Transverse colon (tissue), 4 donors: ENCODE data around the gene CDC16. TPM values are rescaled to one million over a fixed set of nuclear protein-coding genes. Genes with fewer than 3 reads are reported as not detected.

Experiments used
- DNase-seq: peaks from one replicate; pipeline ENCODE4 v3.0.0-alpha.2; 2019
- H3K27ac ChIP-seq, 4 donors: fragments of 200-600 bp; sonication (generic); 2 replicates each; pipeline ENCODE4 v1.5.1; 2016 to 2018; ENCODE audit warnings: inconsistent platforms in 4 of 4
- H3K27me3 ChIP-seq: fragments of 200-600 bp; sonication (generic); 2 replicates; pipeline ENCODE4 v1.5.1; 2017; ENCODE audit warnings: inconsistent platforms
- H3K36me3 ChIP-seq, 4 donors: fragments of 200-600 bp; sonication (generic); 2 replicates each; pipeline ENCODE4 v1.5.1; 2017 to 2019; ENCODE audit warnings: inconsistent platforms in 4 of 4
- H3K4me1 ChIP-seq, 4 donors: fragments of 200-600 bp; sonication (generic); 2 replicates each; pipeline ENCODE4 v1.5.1; 2017 to 2020; ENCODE audit warnings: inconsistent platforms in 4 of 4
- H3K4me3 ChIP-seq, 4 donors: fragments of 200-600 bp; sonication (generic); 1 replicate in 1 of 4; 2 replicates in 3 of 4; pipeline versions ENCODE4 v1.5.1 to v1.6.1; 2017 to 2019; ENCODE audit warnings: inconsistent platforms in 4 of 4
- H3K9me3 ChIP-seq, 2 donors: fragments of 200-600 bp; sonication (generic); 2 replicates each; pipeline ENCODE4 v1.5.1; 2017 to 2019; ENCODE audit warnings: inconsistent platforms in 2 of 2
- EP300 ChIP-seq: sonication (generic); formaldehyde crosslinking; IDR thresholded peaks from one replicate; pipeline ENCODE4 v1.6.1; 2017; ENCODE audit warnings: antibody characterized with exemption, low read depth
- POLR2A ChIP-seq: fragments of 450-650 bp; IDR thresholded peaks from one replicate; pipeline ENCODE4 v1.6.1; 2016; ENCODE audit warnings: antibody characterized with exemption, mild to moderate bottlenecking, moderate library complexity
- POLR2AphosphoS5 ChIP-seq, 3 donors: sonication (generic); formaldehyde crosslinking; IDR thresholded peaks; one replicate each; pipeline ENCODE4 v1.6.1; 2016; ENCODE audit warnings: antibody characterized with exemption in 3 of 3
- WGBS, 2 donors: methylation state at CpG; one replicate each; pipeline ENCODE4 v1.1.5; 2018; ENCODE audit warnings: low coverage in 1 of 2; 5-methylcytosine and 5-hydroxymethylcytosine counted together
- in situ Hi-C, 4 donors: fragments of 200-750 bp; cut with MboI; loops; one replicate each; pipeline versions ENCODE4 v1.15.0 to v1.15.1; 2017; ENCODE audit warnings: low sequenced_read_pairs in 3 of 4, low pct_ligation_motif_present in 1 of 4, low pct_unique_long_range_greater_than_20kb in 1 of 4
- intact Hi-C: fragments of 100-400 bp; cut with DNase I; formaldehyde crosslinking; loops from one replicate; pipeline ENCODE4 v1.15.1; 2023; ENCODE audit warnings: low total_unique reads
- small RNA-seq, 4 donors: library from RNA; depleted of rRNA; stranded (forward); fragments of <200 nt; gene quantifications; one replicate each; pipeline ENCODE3, GENCODE V24; 2016
- total RNA-seq, 4 donors: library from RNA; depleted of rRNA; stranded (reverse); fragments of >200 nt; gene quantifications; one replicate each; pipeline ENCODE4 v1.1.0, GENCODE V29; 2016
- TF ChIP-seq, protein P1 (sequence below), 5 experiments: fragments of 200-600 bp in 3 of 5; fragments of 450-650 bp in 2 of 5; sonication (generic) in 3 of 5; IDR thresholded peaks; 1 replicate in 2 of 5; 2 replicates in 3 of 5; pipeline ENCODE4 v1.5.1; 2016 to 2017; ENCODE audit warnings: antibody characterized with exemption in 5 of 5, inconsistent platforms in 3 of 5, mild to moderate bottlenecking in 2 of 5, moderate library complexity in 1 of 5

The CDC16 gene
- total RNA-seq, 4 donors from 2014 or later = 34.8 to 75.4 (median 56.1) TPM

DNA sequence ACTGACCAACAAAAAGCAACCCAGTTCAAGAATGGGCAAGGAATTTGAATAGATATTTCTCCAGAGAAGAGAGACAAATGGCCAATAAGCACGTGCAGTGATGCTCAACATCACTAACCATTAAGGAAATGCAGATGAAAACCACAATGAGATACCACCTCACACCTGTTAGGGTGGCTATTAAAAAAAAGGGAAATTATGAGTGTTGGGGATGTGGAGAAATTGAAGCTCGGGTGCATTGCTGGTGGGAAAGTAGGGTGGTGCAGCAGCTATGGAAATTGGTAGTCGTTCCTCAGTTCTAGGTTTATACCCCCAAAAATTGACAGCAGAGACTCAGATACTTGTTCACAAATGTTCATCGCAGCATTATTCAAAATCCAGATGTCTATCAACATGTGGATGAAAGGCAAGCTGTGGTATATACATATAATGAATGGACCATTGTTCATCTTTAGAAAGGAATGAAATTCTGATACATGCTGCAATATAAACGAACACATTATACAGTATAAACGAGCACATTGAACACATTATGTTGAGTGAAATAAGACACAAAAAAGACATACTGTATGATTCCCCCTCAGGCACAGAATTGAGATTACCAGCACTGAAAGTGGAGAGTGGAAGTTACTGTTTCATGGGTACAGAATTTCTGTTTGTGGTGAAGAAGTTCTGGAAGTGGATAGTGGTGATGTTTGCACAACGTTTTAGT lies 80.5 kb downstream of the CDC16 start:
- 9 to 12% methylated on average over 7 of the region's 7 CpGs for WGBS, 2 donors
- no peaks in the 10 kb centered on the region for H3K27me3 ChIP-seq
- H3K36me3 ChIP-seq = no peaks in the 10 kb centered on the region
- peak overlapping the region; percentile 95 to 99 (median 98) for H3K27ac ChIP-seq
- intact Hi-C loops = no loop called here
- no peaks in the 10 kb centered on the region for H3K9me3 ChIP-seq
- TF ChIP-seq POLR2A = no peak
- H3K4me1 ChIP-seq = peaks cover 9 to 60% (median 33%) of the 10 kb centered on the region in 4 donors
- H3K4me3 ChIP-seq = peak overlapping the region; percentile 85 to 92 (median 88)
- DNase-seq = no peak
- in situ Hi-C loops = no loop called here

DNA sequence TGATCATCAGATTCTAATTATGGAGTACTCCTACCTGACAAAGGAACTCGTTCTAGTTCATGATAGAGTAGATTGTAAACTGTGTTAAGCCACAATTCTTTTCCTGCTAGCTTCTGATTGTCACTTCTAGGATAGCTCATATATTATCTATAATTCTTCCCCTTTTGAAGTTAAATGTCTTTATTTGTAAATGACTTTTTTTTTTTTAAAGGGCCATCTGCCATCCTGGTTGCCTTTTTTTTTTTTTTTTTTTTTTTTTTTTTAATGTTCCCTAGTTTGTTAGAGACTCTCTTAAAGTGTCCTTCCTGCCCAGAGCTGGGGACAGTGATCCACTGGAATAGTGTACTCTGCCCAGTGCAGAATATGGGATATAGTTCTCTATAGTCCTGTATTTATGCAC lies 83.9 kb downstream of the CDC16 start:
- intact Hi-C loops (no loop called here), in situ Hi-C loops (no loop called here)
- peaks cover 9 to 54% (median 31%) of the 10 kb centered on the region in 4 donors for H3K4me1 ChIP-seq
- H3K27ac ChIP-seq = no peak overlapping the region
- TF ChIP-seq POLR2AphosphoS5 (IDR thresholded peaks at IDR 0.05) = no peak
- no peak for TF ChIP-seq EP300
- no peak for TF ChIP-seq POLR2A
- TF ChIP-seq, protein P1, sequence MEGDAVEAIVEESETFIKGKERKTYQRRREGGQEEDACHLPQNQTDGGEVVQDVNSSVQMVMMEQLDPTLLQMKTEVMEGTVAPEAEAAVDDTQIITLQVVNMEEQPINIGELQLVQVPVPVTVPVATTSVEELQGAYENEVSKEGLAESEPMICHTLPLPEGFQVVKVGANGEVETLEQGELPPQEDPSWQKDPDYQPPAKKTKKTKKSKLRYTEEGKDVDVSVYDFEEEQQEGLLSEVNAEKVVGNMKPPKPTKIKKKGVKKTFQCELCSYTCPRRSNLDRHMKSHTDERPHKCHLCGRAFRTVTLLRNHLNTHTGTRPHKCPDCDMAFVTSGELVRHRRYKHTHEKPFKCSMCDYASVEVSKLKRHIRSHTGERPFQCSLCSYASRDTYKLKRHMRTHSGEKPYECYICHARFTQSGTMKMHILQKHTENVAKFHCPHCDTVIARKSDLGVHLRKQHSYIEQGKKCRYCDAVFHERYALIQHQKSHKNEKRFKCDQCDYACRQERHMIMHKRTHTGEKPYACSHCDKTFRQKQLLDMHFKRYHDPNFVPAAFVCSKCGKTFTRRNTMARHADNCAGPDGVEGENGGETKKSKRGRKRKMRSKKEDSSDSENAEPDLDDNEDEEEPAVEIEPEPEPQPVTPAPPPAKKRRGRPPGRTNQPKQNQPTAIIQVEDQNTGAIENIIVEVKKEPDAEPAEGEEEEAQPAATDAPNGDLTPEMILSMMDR (IDR thresholded peaks at IDR 0.05) = no peak
- no peak for DNase-seq
- peaks cover 0 to 18% (median 5%) of the 10 kb centered on the region in 4 donors for H3K36me3 ChIP-seq
- no peak overlapping the region for H3K4me3 ChIP-seq
- no peaks in the 10 kb centered on the region for H3K27me3 ChIP-seq
- H3K9me3 ChIP-seq = no peaks in the 10 kb centered on the region
- 8 to 25% methylated on average over 1 of the region's 1 CpG for WGBS, 2 donors

DNA sequence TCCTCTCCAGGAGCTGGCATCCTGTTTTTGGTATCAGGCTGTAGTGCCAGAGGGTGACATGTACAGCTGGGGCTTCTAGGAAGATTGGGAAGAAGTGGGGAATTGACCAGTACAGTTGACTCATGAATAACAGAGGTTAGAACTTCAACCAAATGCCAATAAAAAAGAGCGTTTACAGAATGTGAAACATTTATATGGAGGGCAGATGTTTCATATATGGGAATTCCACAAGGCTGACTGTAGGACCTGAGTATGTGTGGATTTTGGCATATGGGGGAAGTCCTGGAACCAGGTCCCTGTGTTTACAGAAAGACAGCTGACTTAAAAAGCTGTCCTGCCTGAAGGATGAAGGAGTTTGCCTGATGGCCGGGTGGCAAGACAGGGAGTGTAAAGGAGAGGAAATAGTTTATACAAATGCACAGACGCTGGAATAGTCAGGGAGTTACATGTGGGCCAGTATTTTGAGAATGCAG lies 84.8 kb downstream of the CDC16 start:
- 39 to 58% methylated on average over 3 of the region's 3 CpGs for WGBS, 2 donors
- H3K9me3 ChIP-seq = no peaks in the 10 kb centered on the region
- H3K4me3 ChIP-seq = no peak overlapping the region
- peaks cover 9 to 51% (median 28%) of the 10 kb centered on the region in 4 donors for H3K4me1 ChIP-seq
- peaks cover 0 to 26% (median 10%) of the 10 kb centered on the region in 4 donors for H3K36me3 ChIP-seq
- no peak for TF ChIP-seq EP300
- in situ Hi-C loops (no loop called here), intact Hi-C loops (no loop called here)
- no peak overlapping the region for H3K27ac ChIP-seq
- H3K27me3 ChIP-seq = no peaks in the 10 kb centered on the region
- DNase-seq = no peak

DNA sequence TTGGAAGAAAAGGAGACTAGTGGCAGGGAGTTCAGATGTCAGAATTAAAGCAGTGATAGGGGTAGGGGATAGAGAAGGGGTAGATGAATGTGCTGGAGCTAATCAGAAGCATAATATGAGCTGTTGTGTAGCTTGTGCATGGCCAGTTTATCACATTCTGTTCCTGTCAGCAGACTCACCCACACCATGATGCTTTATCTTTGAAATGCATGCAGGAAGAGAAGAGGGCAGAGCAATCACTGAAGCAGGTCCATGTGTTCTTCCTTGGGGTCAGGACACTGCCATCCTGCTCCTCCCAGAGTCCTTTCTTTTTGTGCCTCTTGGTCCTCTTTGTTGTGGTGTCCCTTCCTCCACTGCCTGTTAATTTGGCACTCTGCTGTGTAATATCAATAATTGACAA lies 85.4 kb downstream of the CDC16 start:
- no peak for TF ChIP-seq POLR2AphosphoS5 (IDR thresholded peaks at IDR 0.05)
- TF ChIP-seq, protein P1 (IDR thresholded peaks at IDR 0.05) = no peak
- TF ChIP-seq POLR2A = no peak
- TF ChIP-seq EP300 = no peak
- H3K27me3 ChIP-seq = no peaks in the 10 kb centered on the region
- intact Hi-C loops (no loop called here), in situ Hi-C loops (no loop called here)
- no peaks in the 10 kb centered on the region for H3K9me3 ChIP-seq
- peaks cover 9 to 48% (median 26%) of the 10 kb centered on the region in 4 donors for H3K4me1 ChIP-seq
- H3K36me3 ChIP-seq = peaks cover 0 to 29% (median 12%) of the 10 kb centered on the region in 4 donors
- DNase-seq = no peak
- H3K4me3 ChIP-seq = no peak overlapping the region
- no peak overlapping the region for H3K27ac ChIP-seq

DNA sequence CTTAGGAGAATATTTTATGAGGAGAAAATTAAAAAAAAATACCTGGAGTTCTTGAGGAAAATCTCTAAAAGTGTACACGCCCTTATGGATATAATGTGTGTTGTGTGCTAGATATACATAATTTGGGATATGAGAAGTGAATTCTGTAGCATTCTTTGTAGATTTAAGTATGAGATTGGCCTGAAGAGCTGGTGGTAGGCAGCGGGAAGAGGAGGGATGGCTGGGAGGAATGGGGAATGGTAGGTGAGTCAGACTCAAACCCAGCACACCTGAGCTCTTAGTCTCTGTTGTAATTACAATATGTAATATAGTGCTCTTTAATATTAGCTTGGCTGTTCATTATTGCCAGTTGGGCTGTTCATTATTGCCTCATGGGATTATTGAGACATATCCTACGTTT lies 86.6 kb downstream of the CDC16 start:
- intact Hi-C loops = no loop called here
- no peak for TF ChIP-seq EP300
- TF ChIP-seq, protein P1 (IDR thresholded peaks at IDR 0.05) = no peak
- no peak for TF ChIP-seq POLR2A
- TF ChIP-seq POLR2AphosphoS5 (IDR thresholded peaks at IDR 0.05) = no peak
- no peak for DNase-seq
- in situ Hi-C loops = no loop called here
- Histone ChIP-seq H3K36me3 (peaks cover 0 to 38% (median 12%) of the 10 kb centered on the region in 4 donors), H3K9me3 (no peaks in the 10 kb centered on the region), H3K27ac (no peak overlapping the region), H3K27me3 (no peaks in the 10 kb centered on the region), H3K4me1 (peaks cover 4 to 36% (median 15%) of the 10 kb centered on the region in 4 donors), H3K4me3 (no peak overlapping the region)
- WGBS, 2 donors = 94% methylated on average over 3 of the region's 3 CpGs

Small RNA genes within 50 kb of the gene (small RNA-seq; reads per million reads assigned to genes)
- 0 reads per million in 4 donors for gene MIR4502
- gene MIR548AR = 0 reads per million in 4 donors

Other genes with a start within 250 kb of the CDC16 start
- gene RASA3, start 102.3 kb upstream of the CDC16 start, total RNA-seq = 10 to 100 TPM in 1 of 4 donors, 1 to 10 TPM in 3; 4.4 to 15.6 (median 8.5) TPM
- not detected for gene CFAP97D2, start 55.6 kb upstream of the CDC16 start, total RNA-seq
- gene UPF3A, start 46.7 kb downstream of the CDC16 start, total RNA-seq = 10 to 100 TPM; 15.3 to 49.7 (median 36.4) TPM
- gene CHAMP1, start 79.6 kb downstream of the CDC16 start, total RNA-seq = 10 to 100 TPM in 3 of 4 donors, 1 to 10 TPM in 1; 3.4 to 57.2 (median 20.0) TPM